K562 (cell line): ENCODE data around the gene CR2. TPM values are rescaled to one million over a fixed set of nuclear protein-coding genes. Genes with fewer than 3 reads are reported as not detected.

ENCODE experiments used
- ASH1L ChIP-seq: fragments of 450-650 bp; IDR thresholded peaks from 2 replicates; pipeline ENCODE4 v1.6.1; 2018; ENCODE audit warnings: borderline replicate concordance, mild to moderate bottlenecking, low read depth; ENCODE audit not compliant: partially characterized antibody
- ATF6 ChIP-seq: sonication (generic); formaldehyde crosslinking; IDR thresholded peaks from 2 replicates; pipeline ENCODE4 v1.4.0; 2020; ENCODE audit warnings: mild to moderate bottlenecking, missing genetic modification reagents
- CHAMP1 ChIP-seq: fragments of 450-650 bp; IDR thresholded peaks from 2 replicates; pipeline ENCODE4 v1.6.1; 2016; ENCODE audit warnings: mild to moderate bottlenecking
- EGR1 ChIP-seq: fragments of 450-650 bp; conservative IDR thresholded peaks from 2 replicates; pipeline ENCODE4 v1.6.1; 2017; ENCODE audit warnings: mild to moderate bottlenecking
- MCM3 ChIP-seq: fragments of 450-650 bp; IDR thresholded peaks from 2 replicates; pipeline ENCODE4 v1.6.1; 2016
- MYBL2 ChIP-seq, 2 experiments: fragments of 450-650 bp in 1 of 2; sonication (generic) in 1 of 2; formaldehyde crosslinking in 1 of 2; IDR thresholded peaks; 2 replicates each; pipeline versions ENCODE4 v1.6.1 to v1.8.1; 2017 to 2022; ENCODE audit warnings: borderline replicate concordance in 1 of 2, inconsistent platforms in 1 of 2, low read depth in 1 of 2, mild to moderate bottlenecking in 1 of 2, missing genetic modification reagents in 1 of 2, moderate library complexity in 1 of 2
- NEUROD1 ChIP-seq: fragments of 150-350 bp; IDR thresholded peaks from 2 replicates; pipeline ENCODE4 v1.6.1; 2014; ENCODE audit warnings: borderline replicate concordance, low read length, low read depth; ENCODE audit not compliant: partially characterized antibody
- PTTG1 ChIP-seq: fragments of 450-650 bp; IDR thresholded peaks from 2 replicates; pipeline ENCODE4 v1.6.1; 2016; ENCODE audit warnings: low read depth, mild to moderate bottlenecking, missing genetic modification characterization, missing compliant biosample characterization
- RNF219 ChIP-seq: fragments of 250-450 bp; sonication (Bioruptor Pico); IDR thresholded peaks from 2 replicates; pipeline ENCODE4 v1.5.0; 2022; ENCODE audit warnings: mild to moderate bottlenecking
- ZBTB34 ChIP-seq: fragments of 250-450 bp; sonication (Bioruptor Pico); IDR thresholded peaks from 2 replicates; pipeline ENCODE4 v1.8.0; 2021; ENCODE audit warnings: mild to moderate bottlenecking, moderate library complexity
- polyA plus RNA-seq, 8 experiments: library from polyadenylated mRNA; depleted of rRNA in 4 of 8; stranded (reverse) in 5 of 8; unstranded in 3 of 8; fragments of >200 nt; fragmentation: Nextera tagmentation in 2 of 8; fragmentation: Illumina TruSeq in 1 of 8; extraction: Ambion mirVana in 2 of 8; extraction: Trizol in 1 of 8; gene quantifications; 2 replicates each; pipeline versions ENCODE4 v1.2.1 to v1.2.3, GENCODE V29; 2011 to 2014; ENCODE audit warnings: inconsistent platforms in 1 of 8, missing spikeins in 1 of 8
- total RNA-seq, 7 experiments: library from RNA; depleted of rRNA in 6 of 7; stranded (reverse); fragments of >200 nt in 6 of 7; fragmentation: Illumina TruSeq in 2 of 7; extraction: Trizol in 2 of 7; gene quantifications; 2 replicates each; pipeline versions ENCODE4 v1.2.1 to v1.2.3, GENCODE V29; 2011 to 2021; ENCODE audit warnings: low replicate concordance in 1 of 7

The CR2 gene
- total and polyA plus RNA-seq, 9 of the 15 experiments (the other 6 are each of a cell fraction or from before 2014, with no cell fraction given): 0.07 to 0.67 (median 0.37) TPM

- TF ChIP-seq ASH1L (no peak), EGR1 (no peak), ATF6 (CRISPR knock-in tag) (no peak), RNF219 (CRISPR knock-in tag) (no peak), NEUROD1 (no peak), MCM3 (no peak), MYBL2 (IDR thresholded peaks at IDR 0.05; ENCODE audit: low read depth) (no peak), MYBL2 (CRISPR knock-in tag; IDR thresholded peaks at IDR 0.05; ENCODE audit: borderline replicate concordance) (no peak), ZBTB34 (CRISPR knock-in tag) (no peak), PTTG1 (tag) (no peak), CHAMP1 (no peak)
Observed at GRCh38 chr1:207453710-207454045, 450 bp upstream of the CR2 start (continued).
